Lung (tissue), 12 donors: ENCODE results near the gene MCTP1. TPM values are rescaled to one million over a fixed set of nuclear protein-coding genes. Genes with fewer than 3 reads are reported as not detected.

Experiments
- ATAC-seq: fragments of 200-7000 bp; cut with Tn5 transposase; one replicate; pipeline ENCODE4 v1.9.1; 2020; ENCODE audit warnings: moderate number of reproducible peaks; ENCODE audit not compliant: insufficient read depth, low FRiP score
- DNase-seq, 3 donors: peaks; one replicate each; pipeline ENCODE4 v3.0.0-alpha.2; 2013 to 2017
- H3K27ac ChIP-seq, 2 donors: one replicate each; pipeline ENCODE4 v1.5.1; 2013; ENCODE audit warnings: mild to moderate bottlenecking in 2 of 2, moderate library complexity in 2 of 2, control low read depth in 1 of 2, inconsistent platforms in 1 of 2, low read depth in 1 of 2, low read length in 1 of 2
- H3K27me3 ChIP-seq, 3 donors: one replicate each; pipeline ENCODE4 v1.5.1; 2013; ENCODE audit warnings: low read length in 2 of 3; ENCODE audit not compliant: control insufficient read depth in 3 of 3, insufficient read depth in 3 of 3
- H3K36me3 ChIP-seq, 4 donors: one replicate each; pipeline ENCODE4 v1.5.1; 2013; ENCODE audit warnings: low read length in 4 of 4, mild to moderate bottlenecking in 1 of 4, moderate library complexity in 1 of 4; ENCODE audit not compliant: control insufficient read depth in 4 of 4, insufficient read depth in 4 of 4
- H3K4me1 ChIP-seq, 5 donors: one replicate each; pipeline ENCODE4 v1.5.1; 2013; ENCODE audit warnings: low read length in 5 of 5, mild to moderate bottlenecking in 2 of 5, moderate library complexity in 1 of 5; ENCODE audit not compliant: control insufficient read depth in 5 of 5, insufficient read depth in 5 of 5
- H3K4me3 ChIP-seq: one replicate; pipeline ENCODE4 v1.5.1; 2013; ENCODE audit warnings: mild to moderate bottlenecking, control low read depth, moderate library complexity
- H3K9ac ChIP-seq, 2 donors: one replicate each; pipeline ENCODE4 v1.5.1; 2013; ENCODE audit warnings: low read length in 2 of 2, control low read depth in 1 of 2; ENCODE audit not compliant: insufficient read depth in 1 of 2
- H3K9me3 ChIP-seq, 4 donors: one replicate each; pipeline ENCODE4 v1.5.1; 2013; ENCODE audit warnings: low read length in 3 of 4, mild to moderate bottlenecking in 1 of 4, moderate library complexity in 1 of 4; ENCODE audit not compliant: control insufficient read depth in 4 of 4, insufficient read depth in 3 of 4
- WGBS, 2 donors: extraction: QIAGEN DNeasy Blood & Tissue Kit; methylation state at CpG; one replicate each; pipeline ENCODE4 v1.1.7; 2013; 5-methylcytosine and 5-hydroxymethylcytosine counted together
- polyA plus RNA-seq, 2 donors: library from polyadenylated mRNA; stranded (reverse); fragments of 200-250 nt; gene quantifications; one replicate each; pipeline ENCODE4 v1.2.1, GENCODE V29; 2013
- total RNA-seq, 2 donors: library from RNA; depleted of rRNA in 1 of 2; stranded (reverse); fragments of >200 nt in 1 of 2; gene quantifications; one replicate each; pipeline ENCODE4 v1.2.1, GENCODE V29; 2014 to 2021
- TF ChIP-seq, protein P1 (sequence below): IDR thresholded peaks from 2 replicates; pipeline ENCODE4 v1.5.1; 2012; ENCODE audit warnings: mild to moderate bottlenecking; ENCODE audit errors: control extremely low read depth, extremely low read depth
- donor health status: control.
- donor health status: control.
- donor health status: Bipolar disorder and iron deficiency.
- donor health status: healthy.
- donor health status: DM: yes; HTN: yes; CAD: no.

Gene MCTP1
- total and polyA plus RNA-seq, 4 donors = 5.8 to 34.8 (median 27.4) TPM

DNA sequence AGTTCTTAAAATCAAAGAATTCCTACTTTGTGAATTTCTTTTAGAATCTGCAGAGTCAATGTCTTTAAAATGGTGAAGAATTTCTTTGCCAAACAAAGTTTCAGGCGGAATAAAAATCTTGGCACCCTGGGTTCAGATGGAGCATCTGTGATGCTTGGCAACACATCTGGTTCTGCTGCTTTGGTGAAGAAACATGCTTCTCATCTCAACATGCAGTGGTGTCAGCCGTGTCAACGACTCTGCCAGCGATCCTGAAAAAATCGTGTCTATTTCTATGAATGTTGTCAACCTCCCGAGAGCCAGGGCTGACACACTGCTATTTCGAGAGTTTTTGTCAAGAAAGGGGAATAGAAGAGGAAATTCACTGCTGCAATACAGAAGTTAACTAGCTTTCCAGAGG lies 514.9 kb downstream of the MCTP1 start:
- H3K27me3 ChIP-seq = no peaks in the 10 kb centered on the region
- H3K9ac ChIP-seq = no peak overlapping the region
- ATAC-seq (no peak), DNase-seq (no peak)
- 78 to 86% methylated on average over 7 of the region's 7 CpGs for WGBS, 2 donors
- no peak overlapping the region for H3K27ac ChIP-seq
- peaks cover 0 to 2% (median 0%) of the 10 kb centered on the region in 4 donors for H3K9me3 ChIP-seq
- TF ChIP-seq, protein P1, sequence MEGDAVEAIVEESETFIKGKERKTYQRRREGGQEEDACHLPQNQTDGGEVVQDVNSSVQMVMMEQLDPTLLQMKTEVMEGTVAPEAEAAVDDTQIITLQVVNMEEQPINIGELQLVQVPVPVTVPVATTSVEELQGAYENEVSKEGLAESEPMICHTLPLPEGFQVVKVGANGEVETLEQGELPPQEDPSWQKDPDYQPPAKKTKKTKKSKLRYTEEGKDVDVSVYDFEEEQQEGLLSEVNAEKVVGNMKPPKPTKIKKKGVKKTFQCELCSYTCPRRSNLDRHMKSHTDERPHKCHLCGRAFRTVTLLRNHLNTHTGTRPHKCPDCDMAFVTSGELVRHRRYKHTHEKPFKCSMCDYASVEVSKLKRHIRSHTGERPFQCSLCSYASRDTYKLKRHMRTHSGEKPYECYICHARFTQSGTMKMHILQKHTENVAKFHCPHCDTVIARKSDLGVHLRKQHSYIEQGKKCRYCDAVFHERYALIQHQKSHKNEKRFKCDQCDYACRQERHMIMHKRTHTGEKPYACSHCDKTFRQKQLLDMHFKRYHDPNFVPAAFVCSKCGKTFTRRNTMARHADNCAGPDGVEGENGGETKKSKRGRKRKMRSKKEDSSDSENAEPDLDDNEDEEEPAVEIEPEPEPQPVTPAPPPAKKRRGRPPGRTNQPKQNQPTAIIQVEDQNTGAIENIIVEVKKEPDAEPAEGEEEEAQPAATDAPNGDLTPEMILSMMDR = no peak
- H3K4me3 ChIP-seq = no peak overlapping the region
- H3K36me3 ChIP-seq = peaks cover 0 to 1% (median 0%) of the 10 kb centered on the region in 4 donors
- H3K4me1 ChIP-seq = no peaks in the 10 kb centered on the region

- Histone ChIP-seq H3K9me3 (no peaks in the 10 kb centered on the region), H3K27ac (no peak overlapping the region), H3K4me1 (no peaks in the 10 kb centered on the region), H3K36me3 (peaks cover 0 to 2% (median 0%) of the 10 kb centered on the region in 4 donors), H3K27me3 (no peaks in the 10 kb centered on the region), H3K9ac (no peak overlapping the region), H3K4me3 (no peak overlapping the region)
- TF ChIP-seq, protein P1 = no peak
- DNase-seq = no peak
- ATAC-seq = no peak
- WGBS, 2 donors = 90 to 95% methylated on average over 4 of the region's 4 CpGs
Measured at GRCh38 chr5:94761786-94762185, 523.1 kb downstream of the MCTP1 start.

GRCh38 chr5:94761055-94761454 lies 523.8 kb downstream of the MCTP1 start:
- Histone ChIP-seq H3K9ac (no peak overlapping the region), H3K4me3 (no peak overlapping the region), H3K27ac (no peak overlapping the region), H3K9me3 (no peaks in the 10 kb centered on the region), H3K27me3 (no peaks in the 10 kb centered on the region), H3K36me3 (peaks cover 0 to 2% (median 0%) of the 10 kb centered on the region in 4 donors), H3K4me1 (no peaks in the 10 kb centered on the region)
- DNase-seq = no peak
- TF ChIP-seq, protein P1 = no peak
- ATAC-seq = no peak
- WGBS, 2 donors = 47 to 68% methylated on average over 1 of the region's 1 CpG

- no peaks in the 10 kb centered on the region for H3K4me1 ChIP-seq
- ATAC-seq (no peak), DNase-seq (no peak)
- no peak overlapping the region for H3K9ac ChIP-seq
- H3K36me3 ChIP-seq = peaks cover 0 to 2% (median 0%) of the 10 kb centered on the region in 4 donors
- no peak overlapping the region for H3K4me3 ChIP-seq
- WGBS, 2 donors = 88 to 89% methylated on average over 1 of the region's 1 CpG
- H3K9me3 ChIP-seq = no peaks in the 10 kb centered on the region
- H3K27ac ChIP-seq = no peak overlapping the region
- no peaks in the 10 kb centered on the region for H3K27me3 ChIP-seq
- TF ChIP-seq, protein P1 = no peak
Measured at GRCh38 chr5:94759961-94760360, 524.9 kb downstream of the MCTP1 start.
